Calu3 (cell line): Measurements from ENCODE around the gene ANKDD1A. TPM values are rescaled to one million over a fixed set of nuclear protein-coding genes. Genes with fewer than 3 reads are reported as not detected.

Source experiments
- BruUV-seq: library from RNA; stranded (reverse); fragments of 400-500 nt; replicated peaks from 2 replicates; lab custom pipeline; 2021; lab: Mats Ljungman, UMichigan
- CTCF ChIA-PET: fragments of 300-600 bp; sonication (Branson Sonifier 250); formaldehyde crosslinking; loops from one replicate; lab custom pipeline; 2022; ENCODE audit warnings: antibody characterized with exemption; lab: Charles Lee
- DNase-seq: peaks from one replicate; pipeline ENCODE4 v3.0.0; 2022
- H3K27ac Mint-ChIP-seq: one replicate; pipeline ENCODE4 v1.8.0; 2022; ENCODE audit warnings: mixed read lengths; ENCODE audit not compliant: unreplicated experiment
- H3K27me3 Mint-ChIP-seq: one replicate; pipeline ENCODE4 v1.8.0; 2022; ENCODE audit warnings: mixed read lengths; ENCODE audit not compliant: unreplicated experiment
- H3K36me3 Mint-ChIP-seq: one replicate; pipeline ENCODE4 v1.8.0; 2022; ENCODE audit warnings: mild to moderate bottlenecking, moderate library complexity, mixed read lengths; ENCODE audit not compliant: insufficient read depth, unreplicated experiment
- H3K4me1 Mint-ChIP-seq: one replicate; pipeline ENCODE4 v1.8.0; 2022; ENCODE audit warnings: mild to moderate bottlenecking, low read depth, mixed read lengths; ENCODE audit not compliant: unreplicated experiment
- H3K4me3 Mint-ChIP-seq: one replicate; pipeline ENCODE4 v1.8.0; 2022; ENCODE audit warnings: mild to moderate bottlenecking, low read depth, moderate library complexity, mixed read lengths; ENCODE audit not compliant: unreplicated experiment
- H3K9me3 Mint-ChIP-seq: one replicate; pipeline ENCODE4 v1.8.0; 2022; ENCODE audit warnings: low read depth, mixed read lengths; ENCODE audit not compliant: unreplicated experiment
- CTCF ChIP-seq: fragments of 200-600 bp; IDR thresholded peaks from one replicate; pipeline ENCODE4 v1.8.0; 2022; ENCODE audit warnings: antibody characterized with exemption; ENCODE audit not compliant: unreplicated experiment
- intact Hi-C: fragments of 100-400 bp; cut with micrococcal nuclease; formaldehyde crosslinking; loops from one replicate; pipeline ENCODE4 v1.10.0; 2022; ENCODE audit not compliant: unreplicated experiment
- total RNA-seq: library from RNA; stranded (reverse); gene quantifications from 2 replicates; pipeline ENCODE4 v1.2.3, GENCODE V29; 2022

ANKDD1A gene
- total RNA-seq, 1 experiment from 2014 or later: 0.42 TPM

DNA sequence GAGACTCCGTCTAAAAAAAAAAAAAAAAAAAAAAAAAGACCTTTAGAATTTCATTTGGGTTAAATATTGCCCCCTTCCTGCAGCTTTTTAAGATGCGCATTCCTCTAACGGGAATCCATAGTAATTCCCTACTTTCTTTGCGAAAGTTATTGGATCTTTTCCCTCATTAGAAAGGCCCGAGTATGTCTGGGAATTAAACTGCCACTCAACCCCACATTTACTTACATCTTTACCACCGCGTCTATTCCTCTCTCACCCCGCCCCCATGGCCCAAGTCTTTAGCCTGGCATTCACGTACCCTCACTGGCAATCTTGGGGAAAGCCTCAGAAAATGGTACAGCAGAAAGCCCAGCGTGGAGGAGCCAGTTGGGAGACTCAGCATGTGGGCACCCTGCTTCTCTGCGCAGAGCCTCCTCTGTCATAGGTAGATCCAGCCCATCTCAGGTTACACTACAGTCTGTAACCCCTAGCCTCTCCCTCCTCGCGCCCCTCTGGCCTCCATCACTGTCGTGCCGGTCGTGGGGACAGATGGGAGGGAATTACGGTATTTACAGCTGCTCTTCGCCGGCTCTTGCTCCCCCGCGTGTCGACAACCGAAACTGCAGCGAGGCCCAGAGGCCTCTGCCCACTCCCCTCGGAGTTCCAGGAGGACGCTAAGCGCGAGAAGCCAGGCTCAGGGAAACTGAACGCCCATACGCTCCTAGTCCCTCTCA is 6.4 kb upstream of the ANKDD1A start:
- BruUV-seq: no TSS peak
- no peak overlapping the region for H3K27ac Mint-ChIP-seq
- H3K27me3 Mint-ChIP-seq: peaks cover 25% of the 10 kb centered on the region
- intact Hi-C loops: loop anchor here (1.0 kb wide), 1 partner anchor 174 kb away; no protein-coding TSS in a partner anchor
- H3K4me1 Mint-ChIP-seq: peaks cover 7% of the 10 kb centered on the region
- DNase-seq: peak; percentile 80
- CTCF ChIA-PET: interaction anchor here (0.6 to 2.1 kb wide), 5 partner anchors 16 to 235 kb away, joined by 3 to 7 read pairs (median 5); no protein-coding TSS in a partner anchor
- no peaks in the 10 kb centered on the region for H3K36me3 Mint-ChIP-seq
- peaks cover 4% of the 10 kb centered on the region for H3K9me3 Mint-ChIP-seq
- TF ChIP-seq CTCF: peak; percentile 82
- H3K4me3 Mint-ChIP-seq: no peak overlapping the region

- H3K4me1 Mint-ChIP-seq: peaks cover 8% of the 10 kb centered on the region
- intact Hi-C loops: loop anchor here (1.0 kb wide), 1 partner anchor 175 kb away; no protein-coding TSS in a partner anchor
- peaks cover 31% of the 10 kb centered on the region for H3K27me3 Mint-ChIP-seq
- DNase-seq: no peak
- no peak overlapping the region for H3K4me3 Mint-ChIP-seq
- no peak overlapping the region for H3K27ac Mint-ChIP-seq
- no peak for TF ChIP-seq CTCF
- CTCF ChIA-PET: interaction anchor here (1.0 to 2.1 kb wide), 3 partner anchors 15 to 178 kb away, joined by 3 to 6 read pairs (median 5); no protein-coding TSS in a partner anchor
- H3K36me3 Mint-ChIP-seq: no peaks in the 10 kb centered on the region
- H3K9me3 Mint-ChIP-seq: peaks cover 4% of the 10 kb centered on the region
- no TSS peak for BruUV-seq
Observed at GRCh38 chr15:64905941-64906340, 5.8 kb upstream of the ANKDD1A start.

DNA sequence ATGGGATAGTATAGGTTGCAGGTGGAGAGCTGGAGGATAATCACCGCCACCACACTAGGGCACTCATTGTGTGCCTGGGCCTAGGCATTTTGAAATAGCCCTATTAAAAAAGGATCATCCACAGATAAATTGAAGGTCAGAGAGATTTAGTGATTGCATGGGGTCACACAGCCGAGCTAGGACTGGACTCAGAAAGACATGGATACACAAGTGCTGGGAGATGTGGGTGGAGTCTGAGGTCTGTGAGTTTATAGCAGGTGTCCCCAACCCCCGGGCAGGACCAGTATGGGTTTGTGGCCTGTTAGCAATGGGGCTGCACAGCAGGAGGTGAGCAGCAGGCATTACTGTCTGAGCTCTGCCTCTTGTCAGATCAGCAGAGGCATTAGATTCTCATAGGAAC is 5.3 kb upstream of the ANKDD1A start:
- no TSS peak for BruUV-seq
- CTCF ChIA-PET: interaction anchor here (1.7 to 2.1 kb wide), 2 partner anchors 15 to 71 kb away, joined by 5 to 6 read pairs; no protein-coding TSS in a partner anchor
- Mint-ChIP-seq H3K27me3 (peaks cover 36% of the 10 kb centered on the region), H3K27ac (no peak overlapping the region), H3K4me1 (peaks cover 12% of the 10 kb centered on the region), H3K36me3 (peaks cover 3% of the 10 kb centered on the region), H3K4me3 (no peak overlapping the region), H3K9me3 (peaks cover 4% of the 10 kb centered on the region)
- no peak for DNase-seq
- intact Hi-C loops: no loop called here
- no peak for TF ChIP-seq CTCF

GRCh38 chr15:64907991-64908390 is 3.7 kb upstream of the ANKDD1A start:
- no peak for TF ChIP-seq CTCF
- no TSS peak for BruUV-seq
- H3K4me1 Mint-ChIP-seq: peaks cover 15% of the 10 kb centered on the region
- DNase-seq: no peak
- H3K9me3 Mint-ChIP-seq: peaks cover 4% of the 10 kb centered on the region
- CTCF ChIA-PET: interaction anchor here (0.6 kb wide), 1 partner anchor 781 kb away, joined by 3 read pairs; no protein-coding TSS in a partner anchor
- H3K27me3 Mint-ChIP-seq: peaks cover 52% of the 10 kb centered on the region
- H3K36me3 Mint-ChIP-seq: peaks cover 5% of the 10 kb centered on the region
- no peak overlapping the region for H3K27ac Mint-ChIP-seq
- intact Hi-C loops: no loop called here
- no peak overlapping the region for H3K4me3 Mint-ChIP-seq
